ENCODE data around the gene ROS1.
"Not testable (repeated sequence)": the region's sequence is repeated elsewhere in the genome, so short reads cannot be mapped to it uniquely, and the experiment has no call there.

The ROS1 gene

GRCh38 chr6:117375446-117375845, 50.3 kb downstream of the ROS1 start:
- DNase-seq, result no peak

- no peak for DNase-seq
Measured at GRCh38 chr6:117373211-117373813, 52.4 kb downstream of the ROS1 start.

GRCh38 chr6:117372289-117372688, 53.5 kb downstream of the ROS1 start:
- not testable (repeated sequence) for DNase-seq

- no peak for DNase-seq
Measured at GRCh38 chr6:117371492-117371891, 54.2 kb downstream of the ROS1 start.

GRCh38 chr6:117359581-117359980, 66.2 kb downstream of the ROS1 start:
- no peak for DNase-seq

GRCh38 chr6:117354671-117355070, 71.1 kb downstream of the ROS1 start:
- DNase-seq, result no peak

- DNase-seq, result no peak
Measured at GRCh38 chr6:117352466-117353081, 73.2 kb downstream of the ROS1 start.

- no peak for DNase-seq
Measured at GRCh38 chr6:117351521-117351920, 74.2 kb downstream of the ROS1 start.

GRCh38 chr6:117346142-117346930, 79.4 kb downstream of the ROS1 start:
- no peak for DNase-seq

GRCh38 chr6:117345292-117345610, 80.5 kb downstream of the ROS1 start:
- no peak for DNase-seq

GRCh38 chr6:117344444-117345291, 81.1 kb downstream of the ROS1 start:
- DNase-seq, result no peak

- no peak for DNase-seq
Measured at GRCh38 chr6:117338567-117338966, 87.2 kb downstream of the ROS1 start.

GRCh38 chr6:117329926-117330325, 95.8 kb downstream of the ROS1 start:
- DNase-seq, result no peak

- DNase-seq, result no peak
Measured at GRCh38 chr6:117328500-117328899, 97.2 kb downstream of the ROS1 start.

GRCh38 chr6:117328005-117328389, 97.7 kb downstream of the ROS1 start:
- DNase-seq, result no peak

GRCh38 chr6:117327149-117328004, 98.4 kb downstream of the ROS1 start:
- DNase-seq, result no peak

GRCh38 chr6:117326396-117326795, 99.3 kb downstream of the ROS1 start:
- DNase-seq, result no peak

- no peak for DNase-seq
Measured at GRCh38 chr6:117317261-117317660, 108.5 kb downstream of the ROS1 start.

- no peak for DNase-seq
Measured at GRCh38 chr6:117311726-117312125, 114.0 kb downstream of the ROS1 start.

GRCh38 chr6:117311310-117311709, 114.4 kb downstream of the ROS1 start:
- no peak for DNase-seq

- no peak for DNase-seq
Measured at GRCh38 chr6:117309611-117310010, 116.1 kb downstream of the ROS1 start.

- DNase-seq, result no peak
Measured at GRCh38 chr6:117309069-117309468, 116.7 kb downstream of the ROS1 start.
